OCI-LY1 (cell line): ENCODE measurements around the gene BEX1.

ENCODE experiments used
- EZH2 ChIP-seq: fragments of 200-600 bp; sonication (generic), shearing (Covaris generic); IDR thresholded peaks from 2 replicates; pipeline ENCODE4 v1.8.0; 2017; ENCODE audit warnings: borderline replicate concordance, mixed run types, mild to moderate bottlenecking, antibody characterized with exemption, low read length, moderate library complexity, mixed read lengths
- TF ChIP-seq, protein P1 (sequence below): fragments of 200-600 bp; sonication (generic), shearing (Covaris generic); IDR thresholded peaks from 2 replicates; pipeline ENCODE4 v1.5.1; 2017; ENCODE audit warnings: mild to moderate bottlenecking, antibody characterized with exemption, low read length, moderate library complexity, mixed read lengths

DNA sequence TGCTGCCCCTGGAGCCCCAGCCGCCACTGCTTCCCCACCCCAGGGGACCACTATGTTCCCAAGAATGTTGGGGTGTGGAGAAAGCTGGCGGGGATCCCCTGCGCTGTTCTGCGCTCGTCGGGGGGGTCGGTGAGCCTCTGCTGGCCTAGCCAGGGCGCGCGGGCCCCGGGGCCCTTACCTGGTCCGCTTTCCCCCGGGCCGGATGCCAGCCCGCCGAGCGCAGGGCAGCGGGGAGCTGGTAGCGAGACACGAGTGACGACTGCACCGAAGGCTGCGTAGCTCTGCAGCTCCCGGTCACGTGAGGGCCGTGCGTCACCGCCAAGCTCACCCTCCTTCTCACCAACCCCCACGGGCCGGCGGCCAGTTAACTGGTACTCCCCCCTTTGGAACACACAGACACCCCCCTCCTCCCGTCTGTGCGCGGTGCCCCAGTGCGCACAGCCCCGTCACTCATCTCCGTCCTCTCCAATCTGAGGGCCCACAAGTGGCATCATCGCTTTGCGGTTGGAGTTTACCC is at the start of gene BEX1:
- TF ChIP-seq, protein P1, sequence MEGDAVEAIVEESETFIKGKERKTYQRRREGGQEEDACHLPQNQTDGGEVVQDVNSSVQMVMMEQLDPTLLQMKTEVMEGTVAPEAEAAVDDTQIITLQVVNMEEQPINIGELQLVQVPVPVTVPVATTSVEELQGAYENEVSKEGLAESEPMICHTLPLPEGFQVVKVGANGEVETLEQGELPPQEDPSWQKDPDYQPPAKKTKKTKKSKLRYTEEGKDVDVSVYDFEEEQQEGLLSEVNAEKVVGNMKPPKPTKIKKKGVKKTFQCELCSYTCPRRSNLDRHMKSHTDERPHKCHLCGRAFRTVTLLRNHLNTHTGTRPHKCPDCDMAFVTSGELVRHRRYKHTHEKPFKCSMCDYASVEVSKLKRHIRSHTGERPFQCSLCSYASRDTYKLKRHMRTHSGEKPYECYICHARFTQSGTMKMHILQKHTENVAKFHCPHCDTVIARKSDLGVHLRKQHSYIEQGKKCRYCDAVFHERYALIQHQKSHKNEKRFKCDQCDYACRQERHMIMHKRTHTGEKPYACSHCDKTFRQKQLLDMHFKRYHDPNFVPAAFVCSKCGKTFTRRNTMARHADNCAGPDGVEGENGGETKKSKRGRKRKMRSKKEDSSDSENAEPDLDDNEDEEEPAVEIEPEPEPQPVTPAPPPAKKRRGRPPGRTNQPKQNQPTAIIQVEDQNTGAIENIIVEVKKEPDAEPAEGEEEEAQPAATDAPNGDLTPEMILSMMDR, result no peak
- no peak for TF ChIP-seq EZH2
